PC-9 (cell line): Measurements from ENCODE around the gene RPS8.

Experiments used
- CTCF ChIP-seq: fragments of 200-600 bp; sonication (generic); conservative IDR thresholded peaks from 2 replicates; pipeline ENCODE4 v1.6.1; 2017; ENCODE audit warnings: mixed run types, antibody characterized with exemption, mild to moderate bottlenecking, moderate library complexity
- EZH2 ChIP-seq: fragments of 200-600 bp; sonication (generic); IDR thresholded peaks from 2 replicates; pipeline ENCODE4 v1.8.0; 2017; ENCODE audit warnings: antibody characterized with exemption, low read depth

- TF ChIP-seq CTCF, result no peak
- no peak for TF ChIP-seq EZH2
Observed at GRCh38 chr1:44817307-44817706, 42.0 kb downstream of the RPS8 start.
